H1 (cell line): ENCODE data around the gene PTPRF. TPM values are rescaled to one million over a fixed set of nuclear protein-coding genes. Genes with fewer than 3 reads are reported as not detected.

Experiments used
- polyA plus RNA-seq, 7 experiments: library from polyadenylated mRNA; depleted of rRNA in 3 of 7; stranded (reverse) in 5 of 7; unstranded in 2 of 7; fragments of >200 nt in 5 of 7; fragments of 200-250 nt in 2 of 7; gene quantifications; 1 replicate in 5 of 7; 2 replicates in 1 of 7; 4 replicates in 1 of 7; pipeline versions ENCODE4 v1.2.1 to v1.2.3, GENCODE V29; 2011 to 2013; ENCODE audit warnings: missing spikeins in 2 of 7, mixed read lengths in 2 of 7
- total RNA-seq: library from RNA; stranded (reverse); fragmentation: NEBNext Ultra II Directional; extraction: Animal tissue kit (Norgen Biotek cat#: 25700); gene quantifications from 2 replicates; pipeline ENCODE4 v1.2.1, GENCODE V29; 2021

The PTPRF gene
- total and polyA plus RNA-seq, 2 of the 8 experiments (the other 6 are each of a cell fraction or from before 2014, with no cell fraction given): 136 to 231 TPM

Other genes with a start within 250 kb of the PTPRF start
- 10.6 and 12.0 TPM in 2 replicates for gene C1orf210, start 245.3 kb upstream of the PTPRF start, total RNA-seq
- gene C1orf210, start 245.3 kb upstream of the PTPRF start, polyA plus RNA-seq (2011; rRNA removed): 27.9 and 29.9 TPM in 2 replicates
- 2.2 and 2.7 TPM in 2 replicates for gene TIE1, start 229.9 kb upstream of the PTPRF start, total RNA-seq
- gene TIE1, start 229.9 kb upstream of the PTPRF start, polyA plus RNA-seq (2011; rRNA removed): 0.74 and 1.5 TPM in 2 replicates
- not detected in 2 replicates for gene MPL, start 193.1 kb upstream of the PTPRF start, total RNA-seq
- gene MPL, start 193.1 kb upstream of the PTPRF start, polyA plus RNA-seq (2011; rRNA removed): 0.08 and 0.11 TPM in 2 replicates
- 221 and 252 TPM in 2 replicates for gene CDC20, start 171.9 kb upstream of the PTPRF start, total RNA-seq
- gene CDC20, start 171.9 kb upstream of the PTPRF start, polyA plus RNA-seq (2011; rRNA removed): 214 and 350 TPM in 2 replicates
- gene ELOVL1, start 162.9 kb upstream of the PTPRF start, total RNA-seq: 28.5 and 29.1 TPM in 2 replicates
- 58.2 and 68.1 TPM in 2 replicates for gene ELOVL1, start 162.9 kb upstream of the PTPRF start, polyA plus RNA-seq (2011; rRNA removed)
- 19.5 and 20.6 TPM in 2 replicates for gene MED8, start 141.1 kb upstream of the PTPRF start, total RNA-seq
- 6.7 and 7.0 TPM in 2 replicates for gene MED8, start 141.1 kb upstream of the PTPRF start, polyA plus RNA-seq (2011; rRNA removed)
- gene SZT2, start 141.0 kb upstream of the PTPRF start, total RNA-seq: 12.9 and 13.8 TPM in 2 replicates
- gene SZT2, start 141.0 kb upstream of the PTPRF start, polyA plus RNA-seq (2011; rRNA removed): 4.7 and 8.0 TPM in 2 replicates
- 17.0 and 17.7 TPM in 2 replicates for gene HYI, start 77.0 kb upstream of the PTPRF start, total RNA-seq
- gene HYI, start 77.0 kb upstream of the PTPRF start, polyA plus RNA-seq (2011; rRNA removed): 14.4 and 21.8 TPM in 2 replicates
- gene KDM4A, start 119.3 kb downstream of the PTPRF start, total RNA-seq: 95.9 and 103 TPM in 2 replicates
- 27.8 and 32.8 TPM in 2 replicates for gene KDM4A, start 119.3 kb downstream of the PTPRF start, polyA plus RNA-seq (2011; rRNA removed)
- gene ST3GAL3, start 176.7 kb downstream of the PTPRF start, total RNA-seq: 6.5 and 7.0 TPM in 2 replicates
- gene ST3GAL3, start 176.7 kb downstream of the PTPRF start, polyA plus RNA-seq (2011; rRNA removed): 6.8 and 9.5 TPM in 2 replicates